PC-9 (cell line): ENCODE measurements around the gene ZNF580. TPM values are rescaled to one million over a fixed set of nuclear protein-coding genes. Genes with fewer than 3 reads are reported as not detected.

Experiments used
- BruUV-seq: library from RNA; stranded (reverse); fragments of 400-500 nt; replicated peaks from 2 replicates; lab custom pipeline; 2021; lab: Mats Ljungman, UMichigan
- CTCF ChIA-PET: fragments of 300-600 bp; sonication (Branson Sonifier 250); formaldehyde crosslinking; loops from one replicate; lab custom pipeline; 2022; ENCODE audit warnings: antibody characterized with exemption; lab: Charles Lee
- POLR2A ChIA-PET: fragments of 300-600 bp; sonication (Branson Sonifier 250); formaldehyde crosslinking; loops from one replicate; lab custom pipeline; 2022; ENCODE audit warnings: antibody characterized with exemption; ENCODE audit not compliant: unreplicated experiment; lab: Charles Lee
- DNase-seq, 2 experiments: peaks; one replicate each; pipeline versions ENCODE4 v3.0.0 to v3.0.0-alpha.2; 2015 to 2022; ENCODE audit warnings: mixed read lengths in 1 of 2
- H2AFZ ChIP-seq: fragments of 200-600 bp; sonication (generic); 2 replicates; pipeline ENCODE4 v1.8.1; 2017; ENCODE audit warnings: antibody characterized with exemption
- H3F3A ChIP-seq: fragments of 200-600 bp; sonication (generic); 2 replicates; pipeline ENCODE4 v1.8.1; 2017; ENCODE audit warnings: antibody characterized with exemption, mild to moderate bottlenecking, low read depth; ENCODE audit not compliant: insufficient read depth
- H3K27ac ChIP-seq: fragments of 200-600 bp; sonication (generic); 2 replicates; pipeline ENCODE4 v1.6.1; 2016; ENCODE audit warnings: mixed run types
- H3K27me3 ChIP-seq: fragments of 200-600 bp; sonication (generic); 2 replicates; pipeline ENCODE4 v1.6.1; 2016; ENCODE audit warnings: low read depth, mixed run types; ENCODE audit not compliant: insufficient read depth
- H3K36me3 ChIP-seq: fragments of 200-600 bp; sonication (generic); 2 replicates; pipeline ENCODE4 v1.6.1; 2016; ENCODE audit warnings: low read depth, mixed run types
- H3K4me1 ChIP-seq: fragments of 200-600 bp; sonication (generic); replicated peaks from 2 replicates; pipeline ENCODE4 v1.6.1; 2016; ENCODE audit warnings: mixed run types; ENCODE audit not compliant: insufficient read depth
- H3K4me2 ChIP-seq: fragments of 200-600 bp; sonication (generic); 2 replicates; pipeline ENCODE4 v1.6.1; 2017; ENCODE audit warnings: mixed run types
- H3K4me3 ChIP-seq: fragments of 200-600 bp; sonication (generic); 2 replicates; pipeline ENCODE4 v1.6.1; 2016; ENCODE audit warnings: mixed run types
- H3K79me2 ChIP-seq: fragments of 200-600 bp; sonication (generic); 2 replicates; pipeline ENCODE4 v1.6.1; 2017; ENCODE audit warnings: low read depth, mixed run types
- H3K9me2 ChIP-seq: fragments of 200-600 bp; sonication (generic); 2 replicates; pipeline ENCODE4 v1.8.1; 2017; ENCODE audit warnings: mild to moderate bottlenecking; ENCODE audit not compliant: insufficient read depth
- H3K9me3 ChIP-seq: fragments of 200-600 bp; sonication (generic); 2 replicates; pipeline ENCODE4 v1.8.1; 2016; ENCODE audit warnings: low read depth; ENCODE audit not compliant: insufficient read depth
- H4K20me1 ChIP-seq: fragments of 200-600 bp; sonication (generic); 2 replicates; pipeline ENCODE4 v1.8.1; 2017; ENCODE audit not compliant: insufficient read depth
- CTCF ChIP-seq: fragments of 200-600 bp; sonication (generic); conservative IDR thresholded peaks from 2 replicates; pipeline ENCODE4 v1.6.1; 2017; ENCODE audit warnings: mixed run types, antibody characterized with exemption, mild to moderate bottlenecking, moderate library complexity
- EZH2 ChIP-seq: fragments of 200-600 bp; sonication (generic); IDR thresholded peaks from 2 replicates; pipeline ENCODE4 v1.8.0; 2017; ENCODE audit warnings: antibody characterized with exemption, low read depth
- intact Hi-C: fragments of 100-400 bp; cut with micrococcal nuclease; formaldehyde crosslinking; loops from one replicate; pipeline ENCODE4 v1.10.0; 2022; ENCODE audit not compliant: unreplicated experiment
- total RNA-seq: library from RNA; stranded (reverse); gene quantifications from 2 replicates; pipeline ENCODE4 v1.2.3, GENCODE V29; 2021

ZNF580 gene
- total RNA-seq, 1 experiment from 2014 or later = 56.6 TPM

- H2AFZ ChIP-seq = no peak overlapping the region
- intact Hi-C loops = no loop called here
- H3K4me3 ChIP-seq = peak overlapping the region; percentile 66; the same call in 1 of the 2 replicates
- no peaks in the 10 kb centered on the region for H3K27me3 ChIP-seq
- no TSS peak for BruUV-seq
- ChIA-PET CTCF (no interaction called here), POLR2A (no interaction called here)
- peaks cover 63% of the 10 kb centered on the region for H3K79me2 ChIP-seq
- no peak for DNase-seq
- peaks cover 19% of the 10 kb centered on the region for H3K4me1 ChIP-seq
- peaks cover 39% of the 10 kb centered on the region; the same call in 1 of the 2 replicates for H3F3A ChIP-seq
- no peaks in the 10 kb centered on the region for H3K9me3 ChIP-seq
- no peaks in the 10 kb centered on the region for H3K9me2 ChIP-seq
- 0 out of 2 replicates have a peak overlapping the region, but pooled peaks have one; percentile 40 for H3K27ac ChIP-seq
- TF ChIP-seq EZH2 (no peak), CTCF (no peak)
- H3K36me3 ChIP-seq = peaks cover 3% of the 10 kb centered on the region; the same call in 1 of the 2 replicates
- H3K4me2 ChIP-seq = peak overlapping the region; percentile 90
- H4K20me1 ChIP-seq = peaks cover 3% of the 10 kb centered on the region; the same call in 1 of the 2 replicates
Observed at GRCh38 chr19:55640043-55640576, 692 bp upstream of the ZNF580 start.

DNA sequence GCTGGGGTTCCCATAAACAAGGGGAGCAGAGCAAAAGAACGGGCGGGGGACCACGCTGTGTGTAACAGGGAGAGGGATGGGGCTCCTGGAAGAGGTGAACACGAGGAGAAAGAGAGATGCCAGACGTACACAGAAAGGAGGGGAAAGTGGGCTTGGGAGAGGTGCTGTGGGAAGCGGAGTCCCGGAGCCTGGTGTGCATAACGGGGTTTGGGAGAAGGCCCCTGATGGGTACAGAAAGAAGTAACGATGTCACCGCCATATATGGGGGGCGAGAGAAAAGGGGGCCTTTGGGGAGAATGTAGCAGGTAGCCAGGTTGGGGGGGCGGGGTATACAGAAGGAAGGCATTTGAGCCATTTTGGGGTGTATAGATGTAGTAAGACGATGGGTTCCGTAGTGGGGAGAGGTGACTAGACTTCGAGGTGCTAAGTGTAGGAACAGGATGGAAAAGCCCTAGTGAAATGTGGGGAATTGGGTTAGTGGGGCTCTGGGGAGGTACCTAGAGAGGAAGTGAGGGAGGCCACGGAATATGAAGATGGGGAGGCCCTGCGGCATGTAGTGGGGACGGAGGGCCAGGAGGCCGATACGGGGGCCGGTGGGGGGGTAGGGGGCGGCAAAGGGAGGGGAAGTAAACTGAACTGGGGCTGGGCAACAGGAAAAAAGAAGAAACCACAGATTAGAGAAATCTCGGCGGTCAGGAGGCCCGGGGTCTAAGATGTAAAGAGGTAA lies 787 bp downstream of the ZNF580 start:
- Histone ChIP-seq H3K4me3 (peak overlapping the region; percentile 66), H3K9me3 (no peaks in the 10 kb centered on the region), H3K27ac (0 out of 2 replicates have a peak overlapping the region, but pooled peaks have one; percentile 40), H3F3A (peaks cover 51% of the 10 kb centered on the region; the same call in 1 of the 2 replicates), H3K79me2 (peaks cover 60% of the 10 kb centered on the region), H3K4me1 (peaks cover 10% of the 10 kb centered on the region), H3K36me3 (peaks cover 9% of the 10 kb centered on the region; the same call in 1 of the 2 replicates), H3K9me2 (no peaks in the 10 kb centered on the region), H4K20me1 (peaks cover 5% of the 10 kb centered on the region), H3K4me2 (peak overlapping the region; percentile 90), H2AFZ (peak overlapping the region; percentile 76), H3K27me3 (no peaks in the 10 kb centered on the region)
- DNase-seq = no peak
- POLR2A ChIA-PET = interaction anchor here (0.6 kb wide), 1 partner anchor 1178 kb away, joined by 4 read pairs; the partner anchor contains the start of gene LENG9
- TF ChIP-seq CTCF = no peak
- no peak for TF ChIP-seq EZH2
- no TSS peak for BruUV-seq
- intact Hi-C loops = no loop called here
- CTCF ChIA-PET = no interaction called here

- CTCF ChIA-PET = interaction anchor here (0.6 kb wide), 1 partner anchor 16 kb away, joined by 6 read pairs; no protein-coding TSS in a partner anchor
Observed at GRCh38 chr19:55642153-55643002, 1.6 kb downstream of the ZNF580 start.

More at GRCh38 chr19:55642153-55643002, 1.6 kb downstream of the ZNF580 start:
- DNase-seq = peak in 1 of 2 experiments; percentile 29
- Histone ChIP-seq H2AFZ (peak overlapping the region; percentile 59; the same call in 1 of the 2 replicates), H3F3A (peaks cover 59% of the 10 kb centered on the region; the same call in 1 of the 2 replicates), H3K9me3 (no peaks in the 10 kb centered on the region), H3K27ac (peak overlapping the region; percentile 44), H3K4me3 (peak overlapping the region; percentile 66), H4K20me1 (peaks cover 11% of the 10 kb centered on the region), H3K27me3 (no peaks in the 10 kb centered on the region), H3K9me2 (no peaks in the 10 kb centered on the region), H3K79me2 (peaks cover 53% of the 10 kb centered on the region), H3K4me1 (peaks cover 8% of the 10 kb centered on the region), H3K36me3 (peaks cover 9% of the 10 kb centered on the region), H3K4me2 (peak overlapping the region; percentile 90)
- TF ChIP-seq EZH2 (no peak), CTCF (no peak)
- intact Hi-C loops = loop anchor here (1.0 kb wide), 2 partner anchors 12 to 33 kb away; partner anchors contain the start of gene EPN1
- TSS peak; percentile 37 for BruUV-seq
- POLR2A ChIA-PET = interaction anchor here (0.6 to 1.2 kb wide), 5 partner anchors 12 to 1179 kb away, joined by 3 to 14 read pairs (median 8); partner anchors contain the start of genes LENG9 and ZSCAN5A
